ENCODE results near the gene ZBTB46. TPM values are rescaled to one million over a fixed set of nuclear protein-coding genes. Genes with fewer than 3 reads are reported as not detected.

The ZBTB46 gene
- total and polyA plus RNA-seq, 2 experiments from 2014 or later: 2.0 to 4.0 TPM

- H4K20me1 ChIP-seq (ENCODE audit: insufficient read depth, poor library complexity, severe bottlenecking): no peaks in the 10 kb centered on the region
- H3K4me1 ChIP-seq (ENCODE audit: insufficient read depth): peaks cover 10% of the 10 kb centered on the region
- TF ChIP-seq CTCF (IDR thresholded peaks at IDR 0.05; ENCODE audit: poor library complexity) (no peak), EZH2phosphoT487 (IDR thresholded peaks at IDR 0.05; ENCODE audit: low read depth, severe bottlenecking, unreplicated experiment) (no peak), EZH2 (IDR thresholded peaks at IDR 0.05; ENCODE audit: borderline replicate concordance) (no peak)
- no peak for DNase-seq (ENCODE audit: low spot score)
- H3K36me3 ChIP-seq (replicated peaks; ENCODE audit: insufficient read depth, low read depth): no peaks in the 10 kb centered on the region
- no peaks in the 10 kb centered on the region for H3K9me2 ChIP-seq (replicated peaks; ENCODE audit: insufficient read depth)
- H3K27ac ChIP-seq: no peak overlapping the region
- H3K4me3 ChIP-seq: no peak overlapping the region
- no peaks in the 10 kb centered on the region for H3K27me3 ChIP-seq
- H2AFZ ChIP-seq: no peak overlapping the region
- WGBS (ENCODE audit: low lambda C conversion rate, missing lambda C conversion rate): 97% methylated on average over 21 of the region's 21 CpGs
- no peak overlapping the region for H3K4me2 ChIP-seq
- no peaks in the 10 kb centered on the region for H3K79me2 ChIP-seq
- H3K9me3 ChIP-seq (ENCODE audit: low read depth): no peaks in the 10 kb centered on the region
Measured at GRCh38 chr20:63693733-63694583, 137.1 kb downstream of the ZBTB46 start.

Small RNAs within 50 kb of the gene (small RNA-seq; reads per million reads assigned to genes)
- gene LIME1: not detected
- not detected for gene TNFRSF6B

Other genes starting within 250 kb of the ZBTB46 start
- 10.0 and 10.7 TPM in 2 replicates for gene GMEB2, start 204.2 kb downstream of the ZBTB46 start, total RNA-seq
- 8.7 and 10.9 TPM in 2 replicates for gene GMEB2, start 204.2 kb downstream of the ZBTB46 start, polyA plus RNA-seq
- 13.2 and 14.4 TPM in 2 replicates for gene STMN3, start 177.8 kb downstream of the ZBTB46 start, total RNA-seq
- gene STMN3, start 177.8 kb downstream of the ZBTB46 start, polyA plus RNA-seq: 17.3 and 18.2 TPM in 2 replicates
- 16.9 and 18.2 TPM in 2 replicates for gene RTEL1, start 173.0 kb downstream of the ZBTB46 start, total RNA-seq
- 14.0 and 18.3 TPM in 2 replicates for gene RTEL1, start 173.0 kb downstream of the ZBTB46 start, polyA plus RNA-seq
- gene TNFRSF6B, start 134.6 kb downstream of the ZBTB46 start, total RNA-seq: 0.97 and 3.3 TPM in 2 replicates
- gene TNFRSF6B, start 134.6 kb downstream of the ZBTB46 start, polyA plus RNA-seq: 4.2 and 5.1 TPM in 2 replicates
- gene ARFRP1, start 123.3 kb downstream of the ZBTB46 start, total RNA-seq: 24.0 and 31.5 TPM in 2 replicates
- 38.0 and 50.0 TPM in 2 replicates for gene ARFRP1, start 123.3 kb downstream of the ZBTB46 start, polyA plus RNA-seq
- 18.6 and 21.5 TPM in 2 replicates for gene ZGPAT, start 123.2 kb downstream of the ZBTB46 start, total RNA-seq
- gene ZGPAT, start 123.2 kb downstream of the ZBTB46 start, polyA plus RNA-seq: 41.7 and 48.7 TPM in 2 replicates
- 6.6 and 11.7 TPM in 2 replicates for gene LIME1, start 94.6 kb downstream of the ZBTB46 start, total RNA-seq
- gene LIME1, start 94.6 kb downstream of the ZBTB46 start, polyA plus RNA-seq: 20.2 and 20.7 TPM in 2 replicates
- 43.9 and 59.4 TPM in 2 replicates for gene SLC2A4RG, start 91.5 kb downstream of the ZBTB46 start, total RNA-seq
- gene SLC2A4RG, start 91.5 kb downstream of the ZBTB46 start, polyA plus RNA-seq: 50.4 and 53.6 TPM in 2 replicates
- not detected in 2 replicates for gene ABHD16B, start 30.2 kb upstream of the ZBTB46 start, total RNA-seq
- 0.68 and 0.95 TPM in 2 replicates for gene ABHD16B, start 30.2 kb upstream of the ZBTB46 start, polyA plus RNA-seq
- 83.2 and 86.2 TPM in 2 replicates for gene TPD52L2, start 34.0 kb upstream of the ZBTB46 start, total RNA-seq
- gene TPD52L2, start 34.0 kb upstream of the ZBTB46 start, polyA plus RNA-seq: 93.8 and 98.1 TPM in 2 replicates
- 34.0 and 39.6 TPM in 2 replicates for gene DNAJC5, start 63.9 kb upstream of the ZBTB46 start, total RNA-seq
- gene DNAJC5, start 63.9 kb upstream of the ZBTB46 start, polyA plus RNA-seq: 6.6 and 10.2 TPM in 2 replicates
- 18.5 and 20.0 TPM in 2 replicates for gene UCKL1, start 125.2 kb upstream of the ZBTB46 start, total RNA-seq
- gene UCKL1, start 125.2 kb upstream of the ZBTB46 start, polyA plus RNA-seq: 52.2 and 62.9 TPM in 2 replicates
- gene ZNF512B, start 138.7 kb upstream of the ZBTB46 start, total RNA-seq: 11.5 and 13.5 TPM in 2 replicates
- 10.1 and 12.4 TPM in 2 replicates for gene ZNF512B, start 138.7 kb upstream of the ZBTB46 start, polyA plus RNA-seq
- 1.1 and 1.6 TPM in 2 replicates for gene SAMD10, start 148.4 kb upstream of the ZBTB46 start, total RNA-seq
- gene SAMD10, start 148.4 kb upstream of the ZBTB46 start, polyA plus RNA-seq: 11.0 and 11.7 TPM in 2 replicates
- gene PRPF6, start 149.9 kb upstream of the ZBTB46 start, total RNA-seq: 35.6 and 41.3 TPM in 2 replicates
- gene PRPF6, start 149.9 kb upstream of the ZBTB46 start, polyA plus RNA-seq: 37.3 and 43.1 TPM in 2 replicates
- 0.57 and 0.72 TPM in 2 replicates for gene C20orf204, start 204.9 kb upstream of the ZBTB46 start, total RNA-seq
- gene C20orf204, start 204.9 kb upstream of the ZBTB46 start, polyA plus RNA-seq: 0.85 and 1.7 TPM in 2 replicates
- gene SOX18, start 218.4 kb upstream of the ZBTB46 start, total RNA-seq: not detected in 2 replicates
- gene SOX18, start 218.4 kb upstream of the ZBTB46 start, polyA plus RNA-seq: 1.9 and 2.0 TPM in 2 replicates
- 23.8 and 26.0 TPM in 2 replicates for gene TCEA2, start 231.9 kb upstream of the ZBTB46 start, total RNA-seq
- 74.2 and 80.0 TPM in 2 replicates for gene TCEA2, start 231.9 kb upstream of the ZBTB46 start, polyA plus RNA-seq
- 8.1 and 8.8 TPM in 2 replicates for gene RGS19, start 248.3 kb upstream of the ZBTB46 start, total RNA-seq
- 10.9 and 13.5 TPM in 2 replicates for gene RGS19, start 248.3 kb upstream of the ZBTB46 start, polyA plus RNA-seq
- 1.1 and 1.5 TPM in 2 replicates for gene OPRL1, start 248.8 kb upstream of the ZBTB46 start, total RNA-seq
- 0.50 and 0.90 TPM in 2 replicates for gene OPRL1, start 248.8 kb upstream of the ZBTB46 start, polyA plus RNA-seq

Data from hepatocyte (in vitro differentiated cells).